GM21576 (cell line): ENCODE measurements around the gene PCED1B.
A peak's percentile ranks its signal among the peaks of the same experiment; 100 is the strongest.
"Not testable (repeated sequence)": the region's sequence is repeated elsewhere in the genome, so short reads cannot be mapped to it uniquely, and the experiment has no call there.

Source experiments
- ATAC-seq: cut with Tn5 transposase; IDR thresholded peaks from one replicate; pipeline ENCODE4 v1.9.1; 2021; ENCODE audit warnings: mild to moderate bottlenecking, moderate library complexity; ENCODE audit not compliant: unreplicated experiment

Gene PCED1B

DNA sequence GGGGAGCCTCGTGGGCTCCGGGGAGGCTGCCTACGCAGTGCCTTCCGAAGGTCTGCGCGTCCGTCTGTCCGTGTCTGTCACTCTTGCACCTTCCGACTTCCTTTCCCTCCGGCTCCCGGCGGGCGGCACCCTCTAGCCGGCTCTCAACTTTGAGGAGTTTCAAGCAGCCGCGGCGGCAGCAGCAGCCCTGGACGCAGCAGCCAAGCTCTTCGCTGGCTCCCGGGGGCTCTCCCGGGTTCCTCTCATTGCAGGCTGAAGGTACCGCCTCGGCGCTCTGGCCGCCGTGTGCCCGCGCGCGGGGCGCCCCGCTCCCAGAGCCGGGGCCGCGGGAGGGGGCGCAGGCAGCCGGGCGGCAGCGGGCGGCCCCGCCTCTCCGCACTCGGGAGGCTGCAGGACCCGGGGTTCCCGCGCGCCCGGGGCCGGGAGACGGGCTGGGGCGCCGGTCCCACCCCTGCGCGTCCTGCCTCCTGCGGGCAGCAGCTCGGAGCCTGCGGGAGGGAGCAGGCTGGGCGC is at the start of gene PCED1B, which contains the start of gene AMIGO2:
TSS of gene PCED1B (plus strand) at position 154 of the 513 bp plus-strand sequence. CDS start 155,443 bp downstream, outside the sequence.
TSS of gene AMIGO2 (minus strand) at position 492 of the 513 bp plus-strand sequence. CDS start 957 bp downstream, outside the sequence.
- ATAC-seq, result peak; percentile 68

- ATAC-seq, result no peak
These were observed 49.5 kb upstream of the PCED1B start for GRCh38 chr12:47029903-47030302.

DNA sequence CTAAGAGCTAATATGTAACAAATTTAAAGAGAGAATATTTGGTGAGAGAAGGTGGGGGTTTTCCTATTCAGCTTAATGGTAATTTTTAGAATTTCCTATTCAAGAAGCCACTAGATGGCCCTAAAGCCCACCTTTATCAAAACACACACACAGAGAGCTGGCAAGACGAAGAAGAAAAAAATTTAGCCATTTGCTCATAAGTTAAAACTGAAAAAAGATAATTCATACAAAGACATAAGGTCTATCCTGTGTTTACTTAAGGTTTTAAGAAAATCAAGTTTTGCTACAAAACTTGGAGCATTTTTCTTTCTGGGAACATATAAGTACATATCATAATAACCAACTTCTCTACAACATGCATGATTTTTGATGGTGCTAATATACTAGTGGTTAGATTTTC is 46.8 kb upstream of the PCED1B start:
- no peak for ATAC-seq

DNA sequence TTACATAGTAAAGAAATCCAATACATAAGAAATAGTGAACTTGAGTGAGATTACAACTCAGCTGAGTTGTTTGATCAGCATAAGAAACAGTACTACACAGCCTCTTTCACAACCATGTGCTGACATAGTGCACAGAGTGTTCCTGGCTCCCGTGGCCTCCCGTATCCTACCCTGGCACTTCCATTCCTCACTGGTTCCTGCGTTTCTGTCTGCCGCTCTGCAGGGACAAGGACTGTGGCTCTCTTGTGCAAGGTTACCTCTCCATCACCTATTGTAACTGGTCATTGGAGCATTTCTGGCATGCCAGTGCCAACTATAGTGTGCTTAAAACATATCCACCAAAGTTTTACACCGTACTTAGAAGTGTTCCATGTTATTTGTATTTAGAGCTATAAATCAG is 46.3 kb upstream of the PCED1B start:
- no peak for ATAC-seq

GRCh38 chr12:47033789-47034555 is 45.4 kb upstream of the PCED1B start:
- no peak for ATAC-seq

GRCh38 chr12:47034661-47035060 is 44.8 kb upstream of the PCED1B start:
- no peak for ATAC-seq

DNA sequence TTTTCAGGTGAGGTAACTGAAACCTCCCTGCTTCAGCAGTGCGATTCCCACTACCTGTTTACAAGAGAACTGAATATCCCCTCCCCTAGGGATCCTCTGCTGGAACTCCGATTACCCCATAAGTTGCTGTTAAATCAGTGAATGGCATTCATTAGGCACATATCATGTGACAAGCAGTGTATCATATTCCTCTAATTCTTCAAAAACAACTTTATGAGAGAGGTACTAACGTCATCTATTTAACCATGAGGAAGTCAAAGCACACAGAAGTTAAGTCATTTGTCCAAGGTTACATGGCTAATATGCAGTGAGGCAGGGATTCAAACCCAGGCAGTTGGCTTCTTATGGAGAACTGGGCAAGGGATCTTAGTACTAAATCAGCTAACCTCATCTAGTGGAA is 43.9 kb upstream of the PCED1B start:
- ATAC-seq, result no peak

- ATAC-seq, result no peak
These were observed 41.1 kb upstream of the PCED1B start for GRCh38 chr12:47038270-47038748.

- no peak for ATAC-seq
These were observed 40.3 kb upstream of the PCED1B start for GRCh38 chr12:47039079-47039478.

- ATAC-seq, result no peak
These were observed 39.7 kb upstream of the PCED1B start for GRCh38 chr12:47039756-47040155.

DNA sequence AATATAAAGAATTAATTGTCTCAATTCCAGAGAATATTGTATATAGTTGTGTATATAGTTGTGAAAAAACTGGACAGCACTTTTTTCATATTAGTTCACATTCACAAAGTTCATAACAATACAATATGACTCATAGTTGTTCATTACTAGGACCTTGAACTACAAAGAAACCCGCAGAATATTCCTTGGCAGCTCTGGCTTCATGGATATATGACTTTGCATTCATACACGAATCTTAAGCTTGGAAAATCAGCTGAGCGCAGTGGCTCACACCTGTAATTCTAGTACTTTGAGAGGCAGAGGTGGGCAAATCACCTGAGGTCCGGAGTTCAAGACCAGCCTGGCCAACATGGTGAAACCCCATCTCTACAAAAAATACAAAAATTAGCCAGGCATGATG is 38.1 kb upstream of the PCED1B start:
- ATAC-seq, result no peak

DNA sequence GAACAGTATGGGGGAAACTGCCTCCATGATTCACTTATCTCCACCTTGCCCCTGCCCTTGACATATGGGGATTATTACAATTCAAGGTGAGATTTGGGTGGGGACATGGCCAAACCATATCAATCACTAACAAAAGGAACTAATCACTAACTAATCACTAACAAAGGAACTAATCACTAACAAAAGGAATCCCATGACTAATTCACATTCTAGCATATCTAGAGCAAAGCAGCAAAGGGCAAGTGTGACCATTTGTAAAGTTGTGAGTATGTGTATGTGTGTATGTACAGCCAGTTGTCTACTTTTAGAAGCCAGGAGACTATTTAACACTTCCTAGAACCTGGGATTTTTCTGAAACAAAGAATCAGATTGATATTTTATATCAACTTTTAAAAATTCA is 30.9 kb upstream of the PCED1B start:
- no peak for ATAC-seq

GRCh38 chr12:47051291-47051690 is 28.1 kb upstream of the PCED1B start:
- not testable (repeated sequence) for ATAC-seq

- no peak for ATAC-seq
These were observed 27.1 kb upstream of the PCED1B start for GRCh38 chr12:47052274-47052673.

DNA sequence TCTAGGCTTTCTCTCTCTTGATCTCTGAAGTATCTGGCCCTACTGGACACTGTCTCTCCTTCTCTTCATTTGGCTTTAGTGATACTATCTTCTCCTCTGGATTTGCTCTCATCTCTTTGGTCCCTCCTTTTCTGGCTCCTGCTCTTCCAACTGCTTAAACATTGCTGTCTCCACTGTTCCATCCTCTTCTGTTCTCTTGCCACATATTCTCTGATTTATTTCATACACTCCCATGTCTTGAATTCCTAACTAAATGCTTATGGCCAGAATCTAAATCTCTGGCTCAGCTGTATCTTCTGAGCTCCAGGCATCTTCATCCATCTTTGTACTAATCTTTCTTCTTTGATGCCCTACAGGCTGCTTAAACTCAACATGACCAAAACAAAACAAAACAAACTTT is 25.5 kb upstream of the PCED1B start:
- ATAC-seq, result no peak

DNA sequence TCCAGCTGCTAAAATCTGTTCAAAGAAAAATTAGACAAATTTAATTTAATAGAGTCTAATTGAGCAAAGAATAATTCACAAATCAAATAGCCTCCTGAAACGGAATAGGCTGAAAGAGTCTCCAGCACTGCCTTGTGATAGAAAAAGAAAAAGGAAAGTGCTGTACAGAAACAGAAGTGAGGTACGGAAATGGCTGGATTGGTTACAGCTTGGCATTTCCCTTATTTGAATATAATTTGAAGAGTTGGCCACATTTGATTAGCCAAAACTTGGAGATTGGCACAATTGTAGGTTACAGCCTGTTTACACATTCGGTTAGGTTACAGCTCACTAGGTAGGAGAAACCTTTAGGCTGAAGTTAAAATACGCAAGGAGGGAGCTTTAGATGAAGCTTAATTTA is 24.8 kb upstream of the PCED1B start:
- ATAC-seq, result no peak

- not testable (repeated sequence) for ATAC-seq
These were observed 23.6 kb upstream of the PCED1B start for GRCh38 chr12:47055856-47056255.

- ATAC-seq, result not testable (repeated sequence)
These were observed 22.5 kb upstream of the PCED1B start for GRCh38 chr12:47056944-47057343.

DNA sequence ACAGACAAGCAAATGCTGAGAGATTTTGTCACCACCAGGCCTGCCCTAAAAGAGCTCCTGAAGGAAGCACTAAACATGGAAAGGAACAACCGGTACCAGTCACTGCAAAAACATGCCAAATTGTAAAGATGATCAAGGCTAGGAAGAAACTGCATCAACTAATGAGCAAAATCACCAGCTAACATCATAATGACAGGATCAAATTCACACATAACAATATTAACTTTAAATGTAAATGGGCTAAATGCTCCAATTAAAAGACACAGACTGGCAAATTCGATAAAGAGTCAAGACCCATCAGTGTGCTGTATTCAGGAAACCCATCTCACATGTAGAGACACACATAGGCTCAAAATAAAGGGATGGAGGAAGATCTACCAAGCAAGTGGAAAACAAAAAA is 20.8 kb upstream of the PCED1B start:
- ATAC-seq, result not testable (repeated sequence)

GRCh38 chr12:47065546-47065945 is 13.9 kb upstream of the PCED1B start:
- no peak for ATAC-seq

DNA sequence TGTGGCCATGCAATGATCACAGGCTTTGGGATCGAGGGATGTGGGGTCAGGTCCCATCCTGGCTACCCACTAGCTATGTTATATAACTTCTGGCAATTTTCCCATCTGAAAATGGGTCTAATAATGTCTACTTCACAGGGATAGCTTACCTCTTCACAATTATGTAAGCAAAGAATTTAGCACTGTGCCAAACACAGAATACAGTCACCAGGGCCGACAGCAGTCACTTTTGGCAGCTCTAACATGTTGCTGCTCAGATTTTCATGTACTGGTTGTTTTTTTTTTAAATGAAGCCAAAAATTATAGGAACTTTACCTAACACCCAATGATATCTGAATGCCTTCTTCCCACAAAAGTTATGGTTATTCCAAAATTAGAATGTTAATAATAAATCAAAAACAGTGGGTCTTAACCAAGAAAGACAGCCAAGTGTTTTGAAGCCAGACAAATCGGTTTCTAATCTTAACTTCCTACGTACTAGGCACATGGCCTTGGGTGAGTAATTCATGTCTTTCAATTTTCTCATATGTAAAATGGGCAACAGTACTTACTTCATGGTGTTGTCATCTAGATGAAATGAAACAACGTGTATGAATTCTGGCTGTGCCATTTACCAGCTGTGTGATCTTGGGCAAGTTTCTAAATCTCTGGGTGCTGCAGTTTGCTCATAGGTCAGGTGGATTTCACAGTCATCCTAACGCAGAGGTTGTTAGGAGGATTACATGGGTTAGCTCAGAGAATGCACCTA is 13.0 kb upstream of the PCED1B start:
- no peak for ATAC-seq

- ATAC-seq, result no peak
These were observed 12.2 kb upstream of the PCED1B start for GRCh38 chr12:47067176-47067575.
